ENCODE data around the gene PGBD1.

DNA sequence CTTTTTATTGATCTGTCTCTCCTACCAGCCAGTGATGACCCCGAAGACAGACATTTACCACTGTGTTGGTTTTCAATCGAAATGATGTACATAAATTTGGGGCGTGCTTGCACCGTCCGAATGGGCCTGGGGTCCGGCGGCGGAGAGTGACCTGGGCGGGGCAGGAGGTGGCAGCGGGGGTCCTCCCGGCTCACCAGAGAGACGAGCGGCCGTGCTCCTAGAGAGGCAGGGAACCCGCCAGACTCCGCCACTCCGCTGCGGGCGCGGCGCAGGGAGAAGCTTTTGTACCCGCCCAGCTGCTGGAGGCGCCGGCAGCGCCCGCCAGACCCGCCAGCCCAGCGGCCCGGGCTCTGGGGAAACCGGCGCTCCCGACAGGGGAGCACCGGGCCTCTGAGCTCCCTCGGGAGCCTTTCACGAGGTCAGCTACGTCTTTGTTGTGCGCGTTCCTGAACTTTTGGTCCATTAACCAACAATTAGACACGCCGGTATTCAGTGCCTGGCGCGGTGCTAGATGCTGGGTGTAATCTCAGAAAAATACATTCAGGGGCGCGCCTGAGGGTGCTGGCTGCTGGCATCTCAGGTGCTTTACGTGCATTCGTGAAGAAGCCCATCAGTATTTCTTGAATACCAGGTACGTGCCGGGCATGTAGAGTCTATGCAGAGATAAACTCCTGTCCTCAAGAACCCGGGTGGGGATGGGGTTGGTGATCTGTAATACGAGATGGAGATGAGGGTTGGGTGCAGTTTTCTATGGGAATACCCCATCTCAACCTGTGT lies at the start of gene PGBD1:
- TF ChIP-seq, protein P1, sequence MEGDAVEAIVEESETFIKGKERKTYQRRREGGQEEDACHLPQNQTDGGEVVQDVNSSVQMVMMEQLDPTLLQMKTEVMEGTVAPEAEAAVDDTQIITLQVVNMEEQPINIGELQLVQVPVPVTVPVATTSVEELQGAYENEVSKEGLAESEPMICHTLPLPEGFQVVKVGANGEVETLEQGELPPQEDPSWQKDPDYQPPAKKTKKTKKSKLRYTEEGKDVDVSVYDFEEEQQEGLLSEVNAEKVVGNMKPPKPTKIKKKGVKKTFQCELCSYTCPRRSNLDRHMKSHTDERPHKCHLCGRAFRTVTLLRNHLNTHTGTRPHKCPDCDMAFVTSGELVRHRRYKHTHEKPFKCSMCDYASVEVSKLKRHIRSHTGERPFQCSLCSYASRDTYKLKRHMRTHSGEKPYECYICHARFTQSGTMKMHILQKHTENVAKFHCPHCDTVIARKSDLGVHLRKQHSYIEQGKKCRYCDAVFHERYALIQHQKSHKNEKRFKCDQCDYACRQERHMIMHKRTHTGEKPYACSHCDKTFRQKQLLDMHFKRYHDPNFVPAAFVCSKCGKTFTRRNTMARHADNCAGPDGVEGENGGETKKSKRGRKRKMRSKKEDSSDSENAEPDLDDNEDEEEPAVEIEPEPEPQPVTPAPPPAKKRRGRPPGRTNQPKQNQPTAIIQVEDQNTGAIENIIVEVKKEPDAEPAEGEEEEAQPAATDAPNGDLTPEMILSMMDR (IDR thresholded peaks at IDR 0.05) = no peak
- no peak for TF ChIP-seq EZH2 (IDR thresholded peaks at IDR 0.05; ENCODE audit: borderline replicate concordance, insufficient read depth, low read depth, low read length, poor library complexity, severe bottlenecking)

All from B cell (primary cell).